ENCODE data around the gene UQCRQ. TPM values are rescaled to one million over a fixed set of nuclear protein-coding genes. Genes with fewer than 3 reads are reported as not detected.

Gene UQCRQ
- 90.7 TPM for total RNA-seq

GRCh38 chr5:132866342-132867045 lies at the start of gene UQCRQ, which contains the start of gene GDF9:
TSS of gene UQCRQ (plus strand) at chr5:132866642. CDS start at chr5:132866882, 240 bp downstream.
TSS of gene GDF9 (minus strand) at chr5:132866469. CDS start at chr5:132864533, 1,936 bp downstream.

DNA sequence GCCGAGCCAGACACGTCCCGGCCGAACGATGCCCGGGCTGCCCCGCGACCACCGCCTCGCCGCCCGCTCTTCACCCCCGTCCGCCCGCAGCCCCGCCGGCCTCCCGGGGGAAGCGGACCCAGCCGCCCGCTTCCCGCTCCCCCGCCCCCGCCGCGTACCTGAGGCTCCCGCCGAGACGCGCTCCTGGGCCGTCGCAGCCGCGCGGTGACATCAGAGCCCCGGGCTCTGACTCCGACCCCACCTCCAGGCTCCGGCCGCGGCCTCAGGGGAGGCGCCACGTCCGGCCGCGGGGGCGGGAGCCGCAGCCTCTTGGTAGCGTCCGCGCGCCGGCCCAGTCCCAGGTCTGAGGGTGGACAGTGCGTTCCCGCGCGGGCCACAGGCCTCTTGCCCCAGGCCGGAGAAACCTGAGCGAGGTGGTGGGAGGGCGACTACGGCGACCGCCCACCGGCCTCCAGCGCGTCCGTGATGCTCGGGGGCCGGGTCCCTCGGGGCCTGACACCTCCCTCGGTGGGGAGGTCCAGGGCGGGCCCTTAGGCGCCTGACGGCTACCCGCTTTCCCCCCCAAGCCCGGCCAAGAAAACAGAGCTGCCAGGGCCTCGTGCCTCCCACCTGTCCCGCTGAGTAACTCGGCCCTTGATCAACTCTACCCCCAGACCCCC lies 35.9 kb upstream of the UQCRQ start, which contains the start of gene SHROOM1:
Gene SHROOM1 (minus strand): TSS at position 212 of the 659 bp plus-strand sequence. CDS start 4,507 bp downstream, outside the sequence.

DNA sequence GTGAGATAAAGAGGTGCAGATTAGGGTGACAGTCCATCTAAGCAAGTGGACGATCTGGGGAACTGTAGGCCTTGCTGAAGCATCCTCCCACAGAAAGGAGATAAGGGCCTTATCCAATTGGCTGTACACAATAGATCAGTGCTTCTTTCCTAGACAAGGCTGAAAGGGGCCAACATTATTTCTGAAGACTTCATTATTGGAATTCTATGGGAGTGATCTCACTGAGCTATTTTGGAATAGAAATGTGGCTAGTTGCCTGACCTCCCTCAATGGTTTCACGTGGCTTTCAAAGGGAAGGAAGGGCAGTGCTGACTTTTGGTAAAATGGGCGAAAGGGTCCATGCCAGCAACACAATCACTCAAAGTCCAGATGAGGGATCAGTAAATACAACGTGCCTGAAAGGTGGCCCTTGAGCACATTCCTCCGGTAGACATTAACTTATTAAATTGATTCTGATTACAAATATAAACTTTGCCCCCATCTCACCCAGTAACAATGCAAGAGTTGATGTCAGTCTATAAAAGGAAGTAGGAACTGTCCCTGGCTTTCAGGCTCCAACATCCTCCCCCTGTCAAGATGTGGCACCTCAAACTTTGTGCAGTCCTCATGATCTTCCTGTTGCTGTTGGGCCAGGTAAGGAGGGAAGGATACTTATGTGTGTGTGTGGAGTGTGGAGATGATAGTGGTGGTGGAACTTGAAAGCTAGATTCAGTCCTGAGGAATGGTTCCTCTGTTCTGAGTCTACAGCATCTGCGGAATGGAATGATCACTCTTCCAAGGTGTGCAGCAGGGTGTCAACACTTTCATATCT lies 6.9 kb downstream of the UQCRQ start, which contains the start of gene LEAP2:
Gene LEAP2 (plus strand): TSS at position 550 of the 811 bp plus-strand sequence. CDS start 27 bp downstream, at position 577.

Small RNAs within 50 kb of the gene (small RNA-seq; reads per million reads assigned to genes)
- gene RNA5SP192 = not detected

Other genes starting within 250 kb of the UQCRQ start
- not detected for gene IL13, start 208.5 kb upstream of the UQCRQ start, total RNA-seq
- gene IL4, start 192.7 kb upstream of the UQCRQ start, total RNA-seq = not detected
- gene KIF3A, start 129.1 kb upstream of the UQCRQ start, total RNA-seq = 136 TPM
- 1.8 TPM for gene CCNI2, start 119.2 kb upstream of the UQCRQ start, total RNA-seq
- 45.9 TPM for gene SEPTIN8, start 89.4 kb upstream of the UQCRQ start, total RNA-seq
- gene SOWAHA, start 53.3 kb upstream of the UQCRQ start, total RNA-seq = 9.2 TPM
- gene SHROOM1, start 36.0 kb upstream of the UQCRQ start, total RNA-seq = 2.3 TPM
- gene GDF9, start 173 bp upstream of the UQCRQ start, total RNA-seq = 1.8 TPM
- gene LEAP2, start 7.0 kb downstream of the UQCRQ start, total RNA-seq = 1.2 TPM
- gene AFF4, start 97.0 kb downstream of the UQCRQ start, total RNA-seq = 86.7 TPM
- 33.4 TPM for gene ZCCHC10, start 159.9 kb downstream of the UQCRQ start, total RNA-seq
- gene HSPA4, start 185.4 kb downstream of the UQCRQ start, total RNA-seq = 139 TPM

All from diencephalon (tissue), 1 donor.